ENCODE measurements around the gene ATG9B. TPM values are rescaled to one million over a fixed set of nuclear protein-coding genes. Genes with fewer than 3 reads are reported as not detected.

The ATG9B gene
- total and polyA plus RNA-seq, 9 of the 15 experiments (the other 6 are each of a cell fraction or from before 2014, with no cell fraction given), result 0.29 to 8.0 (median 2.1) TPM

DNA sequence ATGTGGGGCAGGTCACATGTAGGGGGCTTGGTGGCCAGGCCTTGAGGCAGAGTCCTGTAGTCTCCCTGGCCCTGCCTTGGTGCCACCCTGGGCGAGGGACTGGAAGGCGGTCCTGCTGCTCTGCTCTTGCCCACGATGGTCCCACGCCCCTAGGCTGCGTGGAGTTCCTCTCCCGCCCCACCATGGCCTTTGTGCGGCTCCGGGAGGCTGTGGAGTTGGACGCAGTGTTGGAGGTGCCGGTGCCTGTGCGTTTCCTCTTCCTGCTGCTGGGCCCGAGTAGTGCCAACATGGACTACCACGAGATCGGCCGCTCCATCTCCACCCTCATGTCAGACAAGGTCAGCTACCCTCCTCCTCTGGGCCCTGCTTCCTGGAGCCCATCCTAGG, 46.3 kb upstream of the ATG9B start:
- no peaks in the 10 kb centered on the region for H3K9me3 ChIP-seq (replicated peaks; ENCODE audit: control insufficient read depth, insufficient read depth, low read depth, low read length)
- H3K4me1 ChIP-seq (replicated peaks in 1 of 2; ENCODE audit: control insufficient read depth in 2 of 2, insufficient read depth in 2 of 2, low read length in 2 of 2), result peaks cover 0 to 48% of the 10 kb centered on the region in 2 experiments; a peak in 1 of 5 replicates
- no peak for ATAC-seq
- no peak overlapping the region for H3K27ac ChIP-seq (ENCODE audit: extremely low read depth, low read depth, low read length)
- in situ Hi-C loops (cut with MboI) (no loop called here), intact Hi-C loops (cut with micrococcal nuclease) (no loop called here)
- WGBS (ENCODE audit: insufficient coverage, low coverage, missing lambda C conversion rate), result 90% methylated on average over 12 of the region's 15 CpGs
- no peaks in the 10 kb centered on the region; the same call in 1 of the 2 replicates for H4K20me1 ChIP-seq (replicated peaks; ENCODE audit: control insufficient read depth, insufficient read depth, low read length)
- TF ChIP-seq, protein P1, sequence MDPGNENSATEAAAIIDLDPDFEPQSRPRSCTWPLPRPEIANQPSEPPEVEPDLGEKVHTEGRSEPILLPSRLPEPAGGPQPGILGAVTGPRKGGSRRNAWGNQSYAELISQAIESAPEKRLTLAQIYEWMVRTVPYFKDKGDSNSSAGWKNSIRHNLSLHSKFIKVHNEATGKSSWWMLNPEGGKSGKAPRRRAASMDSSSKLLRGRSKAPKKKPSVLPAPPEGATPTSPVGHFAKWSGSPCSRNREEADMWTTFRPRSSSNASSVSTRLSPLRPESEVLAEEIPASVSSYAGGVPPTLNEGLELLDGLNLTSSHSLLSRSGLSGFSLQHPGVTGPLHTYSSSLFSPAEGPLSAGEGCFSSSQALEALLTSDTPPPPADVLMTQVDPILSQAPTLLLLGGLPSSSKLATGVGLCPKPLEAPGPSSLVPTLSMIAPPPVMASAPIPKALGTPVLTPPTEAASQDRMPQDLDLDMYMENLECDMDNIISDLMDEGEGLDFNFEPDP (CRISPR knock-in tag; IDR thresholded peaks at IDR 0.05), result no peak
- TF ChIP-seq, protein P2, sequence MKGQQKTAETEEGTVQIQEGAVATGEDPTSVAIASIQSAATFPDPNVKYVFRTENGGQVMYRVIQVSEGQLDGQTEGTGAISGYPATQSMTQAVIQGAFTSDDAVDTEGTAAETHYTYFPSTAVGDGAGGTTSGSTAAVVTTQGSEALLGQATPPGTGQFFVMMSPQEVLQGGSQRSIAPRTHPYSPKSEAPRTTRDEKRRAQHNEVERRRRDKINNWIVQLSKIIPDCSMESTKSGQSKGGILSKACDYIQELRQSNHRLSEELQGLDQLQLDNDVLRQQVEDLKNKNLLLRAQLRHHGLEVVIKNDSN (CRISPR knock-in tag; IDR thresholded peaks at IDR 0.05), result 0 out of 2 replicates have a peak, but pooled peaks have one; percentile 9
- TF ChIP-seq ATF1 (CRISPR knock-in tag; IDR thresholded peaks at IDR 0.05) (no peak), ATF1 (tag; IDR thresholded peaks at IDR 0.05) (no peak), ZFP1 (CRISPR knock-in tag; IDR thresholded peaks at IDR 0.05) (no peak), HNRNPLL (IDR thresholded peaks at IDR 0.05; ENCODE audit: low read depth, low read length, poor library complexity, severe bottlenecking) (no peak), KLF16 (IDR thresholded peaks at IDR 0.05) (no peak)
- DNase-seq (ENCODE audit: extremely low read depth in 1 of 4, low spot score in 3 of 4), result no peak
- no TSS peak for BruUV-seq (replicated peaks)
- no peak overlapping the region for H3K4me2 ChIP-seq (ENCODE audit: insufficient read depth, low read length)
- H3K27me3 ChIP-seq (ENCODE audit: control insufficient read depth in 2 of 2, insufficient read depth in 2 of 2, low read length in 2 of 2), result no peaks in the 10 kb centered on the region
- peaks cover 96% of the 10 kb centered on the region for H3K36me3 ChIP-seq (ENCODE audit: control insufficient read depth, insufficient read depth, low read length)
- H3K4me3 ChIP-seq, result no peak overlapping the region
- no peak overlapping the region for H2AFZ ChIP-seq (ENCODE audit: low read depth, low read length)
- FAIRE-seq, result no peak
- H3K9ac ChIP-seq (ENCODE audit: insufficient read depth in 1 of 2, low read depth in 2 of 2, low read length in 2 of 2), result peak overlapping the region in 1 of 2 experiments; percentile 18; a peak in 1 of 4 replicates
- ChIA-PET CTCF (ENCODE audit: low intra/inter-chr PET ratio) (no interaction called here), POLR2A (interaction anchor here (0.8 to 3.2 kb wide), 4 partner anchors 9 to 60 kb away, joined by 4 to 17 read pairs (median 4); partner anchors contain the start of gene FASTK)
- H3K79me2 ChIP-seq (ENCODE audit: control insufficient read depth, insufficient read depth, low read length), result peaks cover 3% of the 10 kb centered on the region; the same call in 1 of the 3 replicates
- no peaks in the 10 kb centered on the region for H3K9me1 ChIP-seq (ENCODE audit: control insufficient read depth, insufficient read depth, low read length)
